Keratinocyte (primary cell): ENCODE measurements around the gene KAT7.

Source experiments
- CTCF ChIP-seq, 3 experiments: IDR thresholded peaks in 1 of 3; conservative IDR thresholded peaks in 1 of 3; optimal IDR thresholded peaks in 1 of 3; 2 replicates in 2 of 3; 3 replicates in 1 of 3; pipeline versions ENCODE3 to v1.5.1; 2011; ENCODE audit warnings: low read length in 3 of 3, mild to moderate bottlenecking in 3 of 3, moderate library complexity in 2 of 3, control low read depth in 1 of 3, inconsistent platforms in 1 of 3; ENCODE audit not compliant: insufficient read depth in 2 of 3; ENCODE audit errors: extremely low read depth in 1 of 3
- EZH2 ChIP-seq: IDR thresholded peaks from one replicate; pipeline ENCODE4 v1.6.1; 2012; ENCODE audit warnings: inconsistent platforms, mild to moderate bottlenecking, low read length, moderate library complexity

DNA sequence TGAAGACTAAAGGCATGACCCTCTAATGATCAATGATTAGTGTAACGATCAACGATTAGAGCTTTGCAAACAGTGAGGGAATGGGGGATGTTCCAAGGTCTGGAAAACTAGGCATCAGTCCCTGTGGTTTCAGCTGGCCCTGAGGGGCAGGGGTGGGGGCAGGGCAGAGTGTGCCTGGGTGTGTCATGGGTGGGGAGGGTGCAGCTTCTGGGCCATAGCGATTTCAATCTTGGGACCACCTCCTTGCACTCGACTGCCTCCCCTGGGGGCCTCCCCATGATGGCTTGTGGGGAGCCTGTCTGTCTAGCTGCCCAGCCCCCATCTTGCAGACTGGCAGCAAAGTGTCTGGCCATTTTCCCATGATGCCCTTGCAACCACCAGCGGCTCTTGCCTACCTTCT, 51.0 kb downstream of the KAT7 start:
- TF ChIP-seq CTCF (optimal IDR thresholded peaks at IDR 0.05 in 1 of 3, IDR thresholded peaks at IDR 0.05 in 1 of 3, conservative IDR thresholded peaks at IDR 0.05 in 1 of 3; ENCODE audit: extremely low read depth in 1 of 3, insufficient read depth in 2 of 3, low read length in 3 of 3) (no peak), EZH2 (no peak)
